DND-41 (cell line): ENCODE results near the gene ATP1A1.

Source experiments
- ATAC-seq: fragments of 200-7000 bp; cut with Tn5 transposase; 3 replicates; pipeline ENCODE4 v1.9.1; 2021; ENCODE audit warnings: low read depth; ENCODE audit not compliant: insufficient read depth
- DNase-seq: peaks from one replicate; pipeline ENCODE4 v3.0.0-alpha.2; 2020
- H2AFZ ChIP-seq: 2 replicates; pipeline ENCODE4 v1.6.0; 2012; ENCODE audit warnings: low read depth, low read length
- H3K27ac ChIP-seq: 2 replicates; pipeline ENCODE4 v1.5.1; 2012; ENCODE audit warnings: low read length, inconsistent platforms
- H3K27me3 ChIP-seq: fragments of 200-600 bp; sonication (generic); 2 replicates; pipeline ENCODE4 v1.6.0; 2012; ENCODE audit warnings: low read length, mild to moderate bottlenecking, inconsistent platforms; ENCODE audit not compliant: insufficient read depth, poor library complexity
- H3K36me3 ChIP-seq: 2 replicates; pipeline ENCODE4 v1.5.1; 2012; ENCODE audit warnings: low read length, inconsistent platforms; ENCODE audit not compliant: insufficient read depth
- H3K4me1 ChIP-seq: 2 replicates; pipeline ENCODE4 v1.5.1; 2012; ENCODE audit warnings: mild to moderate bottlenecking, low read length; ENCODE audit not compliant: insufficient read depth
- H3K4me2 ChIP-seq: 2 replicates; pipeline ENCODE4 v1.6.0; 2012; ENCODE audit warnings: mild to moderate bottlenecking, moderate library complexity, low read length, inconsistent platforms; ENCODE audit not compliant: insufficient read depth
- H3K4me3 ChIP-seq, 2 experiments: fragments of 200-600 bp in 1 of 2; shearing (Covaris generic) in 1 of 2; 2 replicates each; pipeline ENCODE4 v1.5.1; 2012 to 2016; ENCODE audit warnings: inconsistent platforms in 2 of 2, low read length in 2 of 2, mild to moderate bottlenecking in 2 of 2, low read depth in 1 of 2, moderate library complexity in 1 of 2
- H3K79me2 ChIP-seq: 2 replicates; pipeline ENCODE4 v1.6.0; 2012; ENCODE audit warnings: low read length, inconsistent platforms; ENCODE audit not compliant: insufficient read depth
- H3K9ac ChIP-seq: 2 replicates; pipeline ENCODE4 v1.6.0; 2012; ENCODE audit warnings: low read depth, mild to moderate bottlenecking, inconsistent platforms, low read length, moderate library complexity
- H3K9me3 ChIP-seq: 2 replicates; pipeline ENCODE4 v1.5.1; 2012; ENCODE audit warnings: low read length, moderate library complexity, mild to moderate bottlenecking, inconsistent platforms; ENCODE audit not compliant: insufficient read depth, severe bottlenecking
- H4K20me1 ChIP-seq: 2 replicates; pipeline ENCODE4 v1.6.0; 2012; ENCODE audit warnings: low read length; ENCODE audit not compliant: insufficient read depth
- EZH2 ChIP-seq: IDR thresholded peaks from 3 replicates; pipeline ENCODE4 v1.6.1; 2012; ENCODE audit warnings: borderline replicate concordance, low read depth, mild to moderate bottlenecking, moderate library complexity, low read length, inconsistent platforms; ENCODE audit not compliant: severe bottlenecking
- TF ChIP-seq, protein P1 (sequence below): IDR thresholded peaks from 2 replicates; pipeline ENCODE4 v1.5.1; 2012; ENCODE audit warnings: borderline replicate concordance, low read length, moderate library complexity, mild to moderate bottlenecking; ENCODE audit not compliant: poor library complexity, severe bottlenecking; ENCODE audit errors: extremely low read depth

The ATP1A1 gene

DNA sequence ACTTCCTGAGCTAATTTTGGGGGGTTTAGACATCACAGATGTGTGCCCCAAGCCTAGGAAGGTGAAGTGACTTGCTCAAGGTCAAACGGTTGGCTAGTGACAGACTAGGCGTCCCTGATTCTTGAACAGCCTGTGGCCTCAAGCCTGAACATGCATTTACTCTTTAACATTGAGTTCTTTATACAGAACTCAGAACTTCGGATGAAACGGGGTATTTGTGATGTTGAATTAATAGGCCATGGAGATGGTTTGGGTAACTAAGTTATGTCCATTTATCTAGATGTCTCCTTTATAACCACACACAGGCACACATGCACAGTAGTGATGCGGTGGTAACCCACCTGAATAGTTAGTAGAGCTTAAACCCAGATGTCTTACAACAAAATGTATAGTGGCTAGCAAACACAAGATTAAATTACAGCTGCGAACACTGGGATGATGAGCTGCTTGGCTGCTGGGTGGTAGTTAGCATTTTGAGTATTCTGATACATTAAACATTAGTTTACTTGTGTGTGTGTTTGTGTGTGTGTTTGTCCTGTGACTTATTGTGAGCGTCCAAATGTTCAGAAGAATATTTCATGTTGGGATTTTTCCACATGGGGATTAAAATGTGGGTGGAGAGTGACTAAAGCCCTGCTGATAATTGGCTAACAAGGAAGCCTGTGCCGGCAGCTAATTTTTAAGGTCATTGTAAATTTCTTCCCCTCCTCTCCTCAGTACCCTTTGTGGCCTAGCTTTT, 2.3 kb downstream of the ATP1A1 start:
- no peak for TF ChIP-seq EZH2
- TF ChIP-seq, protein P1, sequence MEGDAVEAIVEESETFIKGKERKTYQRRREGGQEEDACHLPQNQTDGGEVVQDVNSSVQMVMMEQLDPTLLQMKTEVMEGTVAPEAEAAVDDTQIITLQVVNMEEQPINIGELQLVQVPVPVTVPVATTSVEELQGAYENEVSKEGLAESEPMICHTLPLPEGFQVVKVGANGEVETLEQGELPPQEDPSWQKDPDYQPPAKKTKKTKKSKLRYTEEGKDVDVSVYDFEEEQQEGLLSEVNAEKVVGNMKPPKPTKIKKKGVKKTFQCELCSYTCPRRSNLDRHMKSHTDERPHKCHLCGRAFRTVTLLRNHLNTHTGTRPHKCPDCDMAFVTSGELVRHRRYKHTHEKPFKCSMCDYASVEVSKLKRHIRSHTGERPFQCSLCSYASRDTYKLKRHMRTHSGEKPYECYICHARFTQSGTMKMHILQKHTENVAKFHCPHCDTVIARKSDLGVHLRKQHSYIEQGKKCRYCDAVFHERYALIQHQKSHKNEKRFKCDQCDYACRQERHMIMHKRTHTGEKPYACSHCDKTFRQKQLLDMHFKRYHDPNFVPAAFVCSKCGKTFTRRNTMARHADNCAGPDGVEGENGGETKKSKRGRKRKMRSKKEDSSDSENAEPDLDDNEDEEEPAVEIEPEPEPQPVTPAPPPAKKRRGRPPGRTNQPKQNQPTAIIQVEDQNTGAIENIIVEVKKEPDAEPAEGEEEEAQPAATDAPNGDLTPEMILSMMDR = no peak
- Histone ChIP-seq H3K27me3 (no peaks in the 10 kb centered on the region), H3K4me1 (peaks cover 36% of the 10 kb centered on the region), H3K36me3 (peaks cover 3% of the 10 kb centered on the region; the same call in 1 of the 2 replicates), H3K9ac (peak overlapping the region; percentile 86; the same call in 1 of the 2 replicates), H3K9me3 (no peaks in the 10 kb centered on the region), H3K4me2 (peak overlapping the region; percentile 95), H2AFZ (no peak overlapping the region), H3K4me3 (peak overlapping the region in 1 of 2 experiments; percentile 86; a peak in 2 of 4 replicates), H3K79me2 (peaks cover 65% of the 10 kb centered on the region), H4K20me1 (peaks cover 54% of the 10 kb centered on the region), H3K27ac (no peak overlapping the region)
- no peak for ATAC-seq
- no peak for DNase-seq

DNA sequence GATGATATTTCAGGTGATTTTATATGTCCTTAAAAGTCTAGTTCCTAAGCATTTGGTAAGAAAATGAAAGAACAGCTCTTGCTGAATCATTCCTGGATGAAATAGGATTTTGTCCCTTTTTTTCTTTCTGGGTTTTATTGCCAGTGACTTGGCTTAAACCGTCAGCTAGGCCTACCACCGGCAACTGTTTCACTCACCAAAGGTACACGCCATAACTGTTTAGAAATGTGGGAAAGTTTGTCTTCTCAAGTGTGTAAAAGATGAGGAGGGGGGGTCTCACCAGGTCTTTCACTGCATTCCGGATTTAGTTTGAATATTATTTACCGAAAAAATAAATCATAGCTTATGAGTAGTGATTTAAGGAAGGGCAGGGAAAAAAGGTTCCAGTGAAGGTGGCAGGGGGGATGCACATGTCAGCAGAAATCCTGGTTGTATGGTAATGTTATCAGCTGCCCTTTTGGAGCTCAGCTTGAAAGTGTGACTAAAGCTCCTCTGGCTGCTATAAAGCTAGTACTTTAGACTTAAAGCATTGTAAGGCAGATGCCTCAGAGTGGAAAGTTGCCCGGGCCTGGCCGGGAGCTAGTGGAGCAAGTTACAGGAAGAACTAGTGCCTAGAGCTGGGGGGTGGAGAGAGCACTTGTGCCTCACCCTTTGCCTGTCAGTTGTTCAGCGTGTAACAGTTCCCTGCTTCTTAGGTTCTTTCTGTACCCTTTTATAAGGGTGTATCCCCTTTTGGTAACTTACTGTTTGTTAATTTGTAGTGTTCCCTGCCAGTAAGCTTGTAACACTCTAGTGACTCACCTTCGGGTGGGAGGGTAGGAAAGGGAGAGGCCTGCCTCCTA, 3.1 kb downstream of the ATP1A1 start:
- Histone ChIP-seq H3K4me2 (peak overlapping the region; percentile 95), H2AFZ (no peak overlapping the region), H3K27me3 (no peaks in the 10 kb centered on the region), H3K27ac (no peak overlapping the region), H4K20me1 (peaks cover 61% of the 10 kb centered on the region), H3K4me1 (peaks cover 36% of the 10 kb centered on the region), H3K9ac (no peak overlapping the region), H3K79me2 (peaks cover 73% of the 10 kb centered on the region), H3K9me3 (no peaks in the 10 kb centered on the region), H3K36me3 (peaks cover 3% of the 10 kb centered on the region; the same call in 1 of the 2 replicates), H3K4me3 (peak overlapping the region in 1 of 2 experiments; percentile 4; a peak in 1 of 4 replicates)
- TF ChIP-seq, protein P1 = no peak
- no peak for TF ChIP-seq EZH2
- no peak for ATAC-seq
- peak; percentile 24 for DNase-seq

DNA sequence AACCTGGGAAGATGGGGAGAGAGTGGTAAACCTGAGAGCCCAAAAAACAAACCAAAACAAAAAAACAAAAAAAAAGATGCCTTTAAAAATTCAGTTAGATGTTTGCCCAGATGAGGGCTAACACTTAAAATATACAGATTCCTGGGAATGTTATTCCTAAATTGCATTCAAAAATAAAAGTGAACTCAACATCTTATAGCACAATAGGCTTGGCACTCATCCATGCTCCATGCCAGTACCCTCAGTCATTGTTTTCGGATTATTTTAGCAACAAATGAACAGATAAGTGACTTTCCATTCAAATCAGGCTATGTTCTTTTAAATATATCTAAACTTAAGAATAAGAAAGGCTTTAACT, 3.7 kb downstream of the ATP1A1 start:
- Histone ChIP-seq H3K36me3 (peaks cover 3% of the 10 kb centered on the region; the same call in 1 of the 2 replicates), H3K9me3 (no peaks in the 10 kb centered on the region), H3K4me1 (peaks cover 36% of the 10 kb centered on the region), H3K4me2 (peak overlapping the region; percentile 22; the same call in 1 of the 2 replicates), H3K79me2 (peaks cover 79% of the 10 kb centered on the region), H4K20me1 (peaks cover 63% of the 10 kb centered on the region), H3K27me3 (no peaks in the 10 kb centered on the region), H3K9ac (no peak overlapping the region), H3K4me3 (no peak overlapping the region), H2AFZ (no peak overlapping the region), H3K27ac (no peak overlapping the region)
- no peak for DNase-seq
- TF ChIP-seq, protein P1 = no peak
- TF ChIP-seq EZH2 = no peak
- no peak for ATAC-seq
